Breast epithelium (tissue), 4 donors: ENCODE data around the gene HDAC4. TPM values are rescaled to one million over a fixed set of nuclear protein-coding genes. Genes with fewer than 3 reads are reported as not detected.

ENCODE experiments used
- DNase-seq, 2 donors: peaks; one replicate each; pipeline ENCODE4 v3.0.0-alpha.2; 2019; ENCODE audit warnings: low spot score in 2 of 2
- H3K27ac ChIP-seq, 2 donors: fragments of 200-600 bp; sonication (generic) in 1 of 2; one replicate each; pipeline ENCODE4 v1.5.1; 2016 to 2019; ENCODE audit warnings: mild to moderate bottlenecking in 1 of 2
- H3K27me3 ChIP-seq, 2 donors: fragments of 200-600 bp; sonication (generic) in 1 of 2; one replicate each; pipeline versions ENCODE4 v1.5.1 to v1.6.0; 2017 to 2019; ENCODE audit warnings: control low read depth in 1 of 2, mild to moderate bottlenecking in 1 of 2
- H3K36me3 ChIP-seq: fragments of 200-600 bp; one replicate; pipeline ENCODE4 v1.5.1; 2019
- H3K4me1 ChIP-seq, 2 donors: fragments of 200-600 bp; sonication (generic); one replicate each; pipeline ENCODE4 v1.5.1; 2016 to 2019; ENCODE audit warnings: control low read depth in 1 of 2
- H3K4me3 ChIP-seq, 3 donors: fragments of 200-600 bp; sonication (generic); 1 replicate in 2 of 3; 2 replicates in 1 of 3; pipeline ENCODE4 v1.5.1; 2016 to 2019; ENCODE audit warnings: mild to moderate bottlenecking in 3 of 3, moderate library complexity in 2 of 3
- H3K9me3 ChIP-seq, 2 donors: fragments of 200-600 bp; sonication (generic) in 1 of 2; one replicate each; pipeline ENCODE4 v1.5.1; 2016 to 2019; ENCODE audit warnings: control low read depth in 1 of 2
- POLR2A ChIP-seq: fragments of 450-650 bp; IDR thresholded peaks from one replicate; pipeline ENCODE4 v1.6.1; 2016; ENCODE audit warnings: antibody characterized with exemption, mild to moderate bottlenecking, moderate library complexity
- POLR2AphosphoS5 ChIP-seq, 3 donors: sonication (generic); formaldehyde crosslinking; IDR thresholded peaks; one replicate each; pipeline ENCODE4 v1.6.1; 2017; ENCODE audit warnings: antibody characterized with exemption in 3 of 3
- intact Hi-C: fragments of 100-400 bp; cut with DNase I; formaldehyde crosslinking; loops from one replicate; pipeline ENCODE4 v1.15.1; 2023; ENCODE audit warnings: low total_unique reads
- total RNA-seq, 3 donors: library from RNA; depleted of rRNA; stranded (reverse); fragments of >200 nt; gene quantifications; one replicate each; pipeline ENCODE4 v1.1.0, GENCODE V29; 2016
- TF ChIP-seq, protein P1 (sequence below), 3 donors: fragments of 450-650 bp; IDR thresholded peaks; one replicate each; pipeline ENCODE4 v1.5.1; 2016 to 2017; ENCODE audit warnings: antibody characterized with exemption in 3 of 3, mild to moderate bottlenecking in 3 of 3, moderate library complexity in 3 of 3

HDAC4 gene
- total RNA-seq, 3 donors from 2014 or later: 20.3 to 36.0 (median 32.8) TPM

DNA sequence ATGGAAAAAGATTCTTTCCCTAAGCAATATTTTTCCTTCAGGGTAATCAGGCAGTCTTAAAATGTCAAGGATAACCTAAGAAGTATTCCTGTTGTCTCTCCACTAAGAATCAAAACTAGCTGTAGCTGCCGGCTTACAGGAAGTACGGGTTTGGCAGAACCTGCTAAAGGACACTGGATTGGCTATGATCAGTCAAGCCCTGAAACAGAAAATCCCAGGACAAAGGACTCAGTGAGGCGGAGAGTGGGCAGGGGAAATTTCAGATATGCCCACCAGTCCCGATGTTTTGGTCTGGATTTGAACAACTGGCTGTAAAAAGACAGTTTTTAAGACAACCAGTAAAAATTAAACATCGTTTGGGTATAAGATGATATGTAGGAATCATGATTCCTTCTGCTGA is 155.7 kb downstream of the HDAC4 start:
- TF ChIP-seq, protein P1, sequence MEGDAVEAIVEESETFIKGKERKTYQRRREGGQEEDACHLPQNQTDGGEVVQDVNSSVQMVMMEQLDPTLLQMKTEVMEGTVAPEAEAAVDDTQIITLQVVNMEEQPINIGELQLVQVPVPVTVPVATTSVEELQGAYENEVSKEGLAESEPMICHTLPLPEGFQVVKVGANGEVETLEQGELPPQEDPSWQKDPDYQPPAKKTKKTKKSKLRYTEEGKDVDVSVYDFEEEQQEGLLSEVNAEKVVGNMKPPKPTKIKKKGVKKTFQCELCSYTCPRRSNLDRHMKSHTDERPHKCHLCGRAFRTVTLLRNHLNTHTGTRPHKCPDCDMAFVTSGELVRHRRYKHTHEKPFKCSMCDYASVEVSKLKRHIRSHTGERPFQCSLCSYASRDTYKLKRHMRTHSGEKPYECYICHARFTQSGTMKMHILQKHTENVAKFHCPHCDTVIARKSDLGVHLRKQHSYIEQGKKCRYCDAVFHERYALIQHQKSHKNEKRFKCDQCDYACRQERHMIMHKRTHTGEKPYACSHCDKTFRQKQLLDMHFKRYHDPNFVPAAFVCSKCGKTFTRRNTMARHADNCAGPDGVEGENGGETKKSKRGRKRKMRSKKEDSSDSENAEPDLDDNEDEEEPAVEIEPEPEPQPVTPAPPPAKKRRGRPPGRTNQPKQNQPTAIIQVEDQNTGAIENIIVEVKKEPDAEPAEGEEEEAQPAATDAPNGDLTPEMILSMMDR (IDR thresholded peaks at IDR 0.05): no peak
- TF ChIP-seq POLR2AphosphoS5 (IDR thresholded peaks at IDR 0.05) (no peak), POLR2A (no peak)
- no peak overlapping the region for H3K4me3 ChIP-seq
- no peaks in the 10 kb centered on the region for H3K4me1 ChIP-seq
- H3K27me3 ChIP-seq: no peaks in the 10 kb centered on the region
- no peak for DNase-seq
- intact Hi-C loops: no loop called here
- peak overlapping the region; percentile 3 to 45 for H3K27ac ChIP-seq
- no peaks in the 10 kb centered on the region for H3K36me3 ChIP-seq
- H3K9me3 ChIP-seq: no peaks in the 10 kb centered on the region

DNA sequence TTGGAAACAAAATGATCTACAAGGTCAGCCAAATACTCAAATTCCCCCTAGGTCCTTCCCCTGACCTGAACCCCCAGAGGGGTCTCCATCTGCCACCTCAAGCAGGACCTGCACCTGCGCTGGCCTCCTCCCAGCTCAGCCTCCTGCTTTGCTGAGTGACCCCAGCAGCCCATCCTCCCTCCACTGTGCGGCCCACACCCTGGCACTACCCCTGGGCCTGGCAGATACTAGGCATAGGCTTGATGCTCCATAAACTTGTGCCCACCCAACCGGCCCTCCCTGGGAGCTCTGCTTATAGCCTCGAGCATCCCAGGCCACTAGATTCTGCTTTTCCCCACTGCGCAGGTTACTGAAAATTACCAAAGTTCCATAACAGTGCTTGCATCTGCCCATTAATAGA is 156.2 kb downstream of the HDAC4 start:
- H3K4me3 ChIP-seq: no peak overlapping the region
- no peak overlapping the region for H3K27ac ChIP-seq
- no peaks in the 10 kb centered on the region for H3K27me3 ChIP-seq
- intact Hi-C loops: no loop called here
- H3K4me1 ChIP-seq: no peaks in the 10 kb centered on the region
- TF ChIP-seq, protein P1 (IDR thresholded peaks at IDR 0.05): no peak
- TF ChIP-seq POLR2A (no peak), POLR2AphosphoS5 (IDR thresholded peaks at IDR 0.05) (no peak)
- no peaks in the 10 kb centered on the region for H3K36me3 ChIP-seq
- no peak for DNase-seq
- no peaks in the 10 kb centered on the region for H3K9me3 ChIP-seq

DNA sequence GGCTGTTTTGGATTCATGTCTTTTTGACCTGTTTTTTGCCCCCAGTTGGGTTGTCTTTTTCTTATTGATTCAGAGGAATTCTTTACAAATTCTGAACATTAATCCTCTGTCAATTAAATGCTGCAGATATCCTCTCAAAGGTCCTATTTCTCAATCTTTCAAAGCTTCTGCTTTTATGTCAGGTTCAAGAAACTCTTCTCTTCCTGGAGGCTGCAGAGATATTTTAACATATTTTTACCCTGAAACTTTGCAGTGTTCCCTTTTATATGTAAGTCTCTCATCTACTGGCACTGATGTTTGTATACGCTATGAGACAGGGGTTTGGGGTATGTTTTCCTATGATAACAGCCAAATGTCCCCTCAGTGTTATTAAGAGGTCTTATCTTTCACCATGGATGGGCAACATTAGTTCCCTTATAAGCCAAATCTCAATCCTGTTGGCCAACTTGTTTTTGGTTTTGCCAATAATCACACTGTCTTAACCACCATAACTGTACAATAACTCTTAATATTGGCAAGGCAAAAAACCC is 159.3 kb downstream of the HDAC4 start:
- H3K27me3 ChIP-seq: no peaks in the 10 kb centered on the region
- H3K4me3 ChIP-seq: no peak overlapping the region
- H3K4me1 ChIP-seq: no peaks in the 10 kb centered on the region
- TF ChIP-seq, protein P1 (IDR thresholded peaks at IDR 0.05): no peak
- TF ChIP-seq POLR2A (no peak), POLR2AphosphoS5 (IDR thresholded peaks at IDR 0.05) (no peak)
- no peaks in the 10 kb centered on the region for H3K36me3 ChIP-seq
- H3K27ac ChIP-seq: no peak overlapping the region
- H3K9me3 ChIP-seq: no peaks in the 10 kb centered on the region
- no peak for DNase-seq
- intact Hi-C loops: no loop called here

GRCh38 chr2:239240414-239240881 is 160.4 kb downstream of the HDAC4 start:
- no peaks in the 10 kb centered on the region for H3K36me3 ChIP-seq
- no peak overlapping the region for H3K27ac ChIP-seq
- TF ChIP-seq POLR2AphosphoS5 (IDR thresholded peaks at IDR 0.05) (no peak), POLR2A (no peak)
- TF ChIP-seq, protein P1 (IDR thresholded peaks at IDR 0.05): no peak
- no peaks in the 10 kb centered on the region for H3K27me3 ChIP-seq
- no peaks in the 10 kb centered on the region for H3K9me3 ChIP-seq
- H3K4me3 ChIP-seq: no peak overlapping the region
- DNase-seq: no peak
- intact Hi-C loops: no loop called here
- no peaks in the 10 kb centered on the region for H3K4me1 ChIP-seq

GRCh38 chr2:239239607-239240413 is 161.0 kb downstream of the HDAC4 start:
- H3K4me1 ChIP-seq: no peaks in the 10 kb centered on the region
- TF ChIP-seq, protein P1 (IDR thresholded peaks at IDR 0.05): no peak
- TF ChIP-seq POLR2A: no peak
- TF ChIP-seq POLR2AphosphoS5 (IDR thresholded peaks at IDR 0.05): no peak
- intact Hi-C loops: no loop called here
- H3K36me3 ChIP-seq: no peaks in the 10 kb centered on the region
- no peaks in the 10 kb centered on the region for H3K27me3 ChIP-seq
- H3K27ac ChIP-seq: no peak overlapping the region
- no peaks in the 10 kb centered on the region for H3K9me3 ChIP-seq
- no peak for DNase-seq
- no peak overlapping the region for H3K4me3 ChIP-seq
